HEK293 (cell line): ENCODE measurements around the gene CBLIF.

Experiments used
- FEZF1 ChIP-seq: fragments of 450-650 bp; formaldehyde crosslinking; IDR thresholded peaks from 2 replicates; pipeline ENCODE4 v1.5.1; 2016; ENCODE audit warnings: missing biosample characterization, missing genetic modification characterization
- KLF8 ChIP-seq: fragments of 450-650 bp; formaldehyde crosslinking; IDR thresholded peaks from 2 replicates; pipeline ENCODE4 v1.5.1; 2016; ENCODE audit warnings: missing biosample characterization, missing genetic modification characterization
- ZNF274 ChIP-seq, 2 experiments: fragments of 200-500 bp in 1 of 2; fragments of 450-650 bp in 1 of 2; sonication (Bioruptor generic) in 1 of 2; formaldehyde crosslinking in 1 of 2; IDR thresholded peaks; 2 replicates each; pipeline versions ENCODE4 v1.5.1 to v1.6.1; 2014 to 2016; ENCODE audit warnings: borderline replicate concordance in 1 of 2, inconsistent platforms in 1 of 2, low read length in 1 of 2, missing biosample characterization in 1 of 2, missing genetic modification characterization in 1 of 2
- ZNF350 ChIP-seq: fragments of 450-650 bp; formaldehyde crosslinking; IDR thresholded peaks from 2 replicates; pipeline ENCODE4 v1.5.0; 2017; ENCODE audit warnings: missing biosample characterization, mild to moderate bottlenecking, missing genetic modification characterization
- TF ChIP-seq, protein P1 (sequence below): fragments of 450-650 bp; formaldehyde crosslinking; IDR thresholded peaks from 2 replicates; pipeline ENCODE4 v1.5.1; 2016; ENCODE audit warnings: missing biosample characterization, missing genetic modification characterization
- TF ChIP-seq, protein P2 (sequence below): fragments of 450-650 bp; formaldehyde crosslinking; IDR thresholded peaks from 2 replicates; pipeline ENCODE4 v1.5.1; 2016; ENCODE audit warnings: missing biosample characterization, missing genetic modification characterization, low read depth
- TF ChIP-seq, protein P3 (sequence below): fragments of 450-650 bp; formaldehyde crosslinking; IDR thresholded peaks from 2 replicates; pipeline ENCODE4 v1.5.1; 2016; ENCODE audit warnings: missing biosample characterization, missing genetic modification characterization
- TF ChIP-seq, protein P4 (sequence below): fragments of 450-650 bp; formaldehyde crosslinking; IDR thresholded peaks from 2 replicates; pipeline ENCODE4 v1.5.1; 2016; ENCODE audit warnings: missing biosample characterization, missing genetic modification characterization

DNA sequence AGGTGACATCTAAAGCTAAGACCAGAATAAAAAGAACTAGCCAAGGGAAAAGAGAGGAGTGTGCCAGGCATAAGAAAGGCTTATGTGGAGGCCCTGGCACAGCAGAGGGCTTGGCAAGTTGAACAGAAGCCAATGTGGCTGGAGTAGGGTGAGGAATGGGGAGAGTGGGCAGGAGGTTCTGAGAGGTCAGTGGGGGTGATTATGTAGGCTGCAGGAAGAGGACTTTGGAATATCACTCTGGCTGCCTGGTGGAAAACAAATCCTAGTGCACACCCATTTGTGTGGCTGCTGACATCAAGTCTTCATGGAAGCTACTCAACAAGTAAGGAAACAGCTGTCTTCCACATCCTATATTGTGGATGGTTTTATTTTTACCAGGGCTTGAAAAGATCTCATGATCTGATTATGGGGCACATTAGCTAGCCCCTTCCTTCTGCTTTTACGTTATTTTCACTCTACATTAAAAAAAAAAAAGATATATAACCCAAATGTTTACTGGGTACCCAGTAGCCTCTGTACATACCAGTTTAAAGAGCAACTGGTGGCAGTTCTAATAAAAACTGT is 38.2 kb downstream of the CBLIF start:
- TF ChIP-seq, protein P1, sequence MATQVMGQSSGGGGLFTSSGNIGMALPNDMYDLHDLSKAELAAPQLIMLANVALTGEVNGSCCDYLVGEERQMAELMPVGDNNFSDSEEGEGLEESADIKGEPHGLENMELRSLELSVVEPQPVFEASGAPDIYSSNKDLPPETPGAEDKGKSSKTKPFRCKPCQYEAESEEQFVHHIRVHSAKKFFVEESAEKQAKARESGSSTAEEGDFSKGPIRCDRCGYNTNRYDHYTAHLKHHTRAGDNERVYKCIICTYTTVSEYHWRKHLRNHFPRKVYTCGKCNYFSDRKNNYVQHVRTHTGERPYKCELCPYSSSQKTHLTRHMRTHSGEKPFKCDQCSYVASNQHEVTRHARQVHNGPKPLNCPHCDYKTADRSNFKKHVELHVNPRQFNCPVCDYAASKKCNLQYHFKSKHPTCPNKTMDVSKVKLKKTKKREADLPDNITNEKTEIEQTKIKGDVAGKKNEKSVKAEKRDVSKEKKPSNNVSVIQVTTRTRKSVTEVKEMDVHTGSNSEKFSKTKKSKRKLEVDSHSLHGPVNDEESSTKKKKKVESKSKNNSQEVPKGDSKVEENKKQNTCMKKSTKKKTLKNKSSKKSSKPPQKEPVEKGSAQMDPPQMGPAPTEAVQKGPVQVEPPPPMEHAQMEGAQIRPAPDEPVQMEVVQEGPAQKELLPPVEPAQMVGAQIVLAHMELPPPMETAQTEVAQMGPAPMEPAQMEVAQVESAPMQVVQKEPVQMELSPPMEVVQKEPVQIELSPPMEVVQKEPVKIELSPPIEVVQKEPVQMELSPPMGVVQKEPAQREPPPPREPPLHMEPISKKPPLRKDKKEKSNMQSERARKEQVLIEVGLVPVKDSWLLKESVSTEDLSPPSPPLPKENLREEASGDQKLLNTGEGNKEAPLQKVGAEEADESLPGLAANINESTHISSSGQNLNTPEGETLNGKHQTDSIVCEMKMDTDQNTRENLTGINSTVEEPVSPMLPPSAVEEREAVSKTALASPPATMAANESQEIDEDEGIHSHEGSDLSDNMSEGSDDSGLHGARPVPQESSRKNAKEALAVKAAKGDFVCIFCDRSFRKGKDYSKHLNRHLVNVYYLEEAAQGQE (tag by site-specific recombination): no peak
- TF ChIP-seq, protein P2, sequence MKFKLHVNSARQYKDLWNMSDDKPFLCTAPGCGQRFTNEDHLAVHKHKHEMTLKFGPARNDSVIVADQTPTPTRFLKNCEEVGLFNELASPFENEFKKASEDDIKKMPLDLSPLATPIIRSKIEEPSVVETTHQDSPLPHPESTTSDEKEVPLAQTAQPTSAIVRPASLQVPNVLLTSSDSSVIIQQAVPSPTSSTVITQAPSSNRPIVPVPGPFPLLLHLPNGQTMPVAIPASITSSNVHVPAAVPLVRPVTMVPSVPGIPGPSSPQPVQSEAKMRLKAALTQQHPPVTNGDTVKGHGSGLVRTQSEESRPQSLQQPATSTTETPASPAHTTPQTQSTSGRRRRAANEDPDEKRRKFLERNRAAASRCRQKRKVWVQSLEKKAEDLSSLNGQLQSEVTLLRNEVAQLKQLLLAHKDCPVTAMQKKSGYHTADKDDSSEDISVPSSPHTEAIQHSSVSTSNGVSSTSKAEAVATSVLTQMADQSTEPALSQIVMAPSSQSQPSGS (tag by site-specific recombination): no peak
- TF ChIP-seq, protein P3, sequence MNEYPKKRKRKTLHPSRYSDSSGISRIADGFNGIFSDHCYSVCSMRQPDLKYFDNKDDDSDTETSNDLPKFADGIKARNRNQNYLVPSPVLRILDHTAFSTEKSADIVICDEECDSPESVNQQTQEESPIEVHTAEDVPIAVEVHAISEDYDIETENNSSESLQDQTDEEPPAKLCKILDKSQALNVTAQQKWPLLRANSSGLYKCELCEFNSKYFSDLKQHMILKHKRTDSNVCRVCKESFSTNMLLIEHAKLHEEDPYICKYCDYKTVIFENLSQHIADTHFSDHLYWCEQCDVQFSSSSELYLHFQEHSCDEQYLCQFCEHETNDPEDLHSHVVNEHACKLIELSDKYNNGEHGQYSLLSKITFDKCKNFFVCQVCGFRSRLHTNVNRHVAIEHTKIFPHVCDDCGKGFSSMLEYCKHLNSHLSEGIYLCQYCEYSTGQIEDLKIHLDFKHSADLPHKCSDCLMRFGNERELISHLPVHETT (tag by site-specific recombination): no peak
- TF ChIP-seq FEZF1 (tag by site-specific recombination) (no peak), ZNF274 (IDR thresholded peaks at IDR 0.05; ENCODE audit: low read length) (no peak), ZNF274 (tag by site-specific recombination; IDR thresholded peaks at IDR 0.05; ENCODE audit: borderline replicate concordance) (no peak), KLF8 (tag by site-specific recombination) (no peak), ZNF350 (no peak)
- TF ChIP-seq, protein P4, sequence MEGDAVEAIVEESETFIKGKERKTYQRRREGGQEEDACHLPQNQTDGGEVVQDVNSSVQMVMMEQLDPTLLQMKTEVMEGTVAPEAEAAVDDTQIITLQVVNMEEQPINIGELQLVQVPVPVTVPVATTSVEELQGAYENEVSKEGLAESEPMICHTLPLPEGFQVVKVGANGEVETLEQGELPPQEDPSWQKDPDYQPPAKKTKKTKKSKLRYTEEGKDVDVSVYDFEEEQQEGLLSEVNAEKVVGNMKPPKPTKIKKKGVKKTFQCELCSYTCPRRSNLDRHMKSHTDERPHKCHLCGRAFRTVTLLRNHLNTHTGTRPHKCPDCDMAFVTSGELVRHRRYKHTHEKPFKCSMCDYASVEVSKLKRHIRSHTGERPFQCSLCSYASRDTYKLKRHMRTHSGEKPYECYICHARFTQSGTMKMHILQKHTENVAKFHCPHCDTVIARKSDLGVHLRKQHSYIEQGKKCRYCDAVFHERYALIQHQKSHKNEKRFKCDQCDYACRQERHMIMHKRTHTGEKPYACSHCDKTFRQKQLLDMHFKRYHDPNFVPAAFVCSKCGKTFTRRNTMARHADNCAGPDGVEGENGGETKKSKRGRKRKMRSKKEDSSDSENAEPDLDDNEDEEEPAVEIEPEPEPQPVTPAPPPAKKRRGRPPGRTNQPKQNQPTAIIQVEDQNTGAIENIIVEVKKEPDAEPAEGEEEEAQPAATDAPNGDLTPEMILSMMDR (tag by site-specific recombination): no peak
